Measurements from ENCODE around the gene METRN. TPM values are rescaled to one million over a fixed set of nuclear protein-coding genes. Genes with fewer than 3 reads are reported as not detected.

METRN gene
- total and polyA plus RNA-seq, 5 experiments from 2014 or later = 13.1 to 40.9 (median 22.1) TPM

DNA sequence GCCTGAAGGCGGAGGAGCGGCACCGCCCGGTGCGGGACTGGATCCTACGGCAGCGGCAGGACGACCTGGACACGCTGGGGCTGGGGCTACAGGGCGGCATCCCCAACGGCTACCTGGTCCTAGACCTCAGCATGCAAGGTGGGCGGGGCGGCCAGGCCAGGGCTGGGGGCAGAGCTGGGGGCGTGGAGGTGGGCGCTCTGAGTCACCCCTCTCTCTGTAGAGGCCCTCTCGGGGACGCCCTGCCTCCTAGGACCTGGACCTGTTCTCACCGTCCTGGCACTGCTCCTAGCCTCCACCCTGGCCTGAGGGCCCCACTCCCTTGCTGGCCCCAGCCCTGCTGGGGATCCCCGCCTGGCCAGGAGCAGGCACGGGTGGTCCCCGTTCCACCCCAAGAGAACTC is 53.5 kb downstream of the METRN start:
- ATAC-seq (no peak), DNase-seq (no peak)
- H3K4me1 Mint-ChIP-seq = no peaks in the 10 kb centered on the region
- no peak overlapping the region for H3K4me3 Mint-ChIP-seq
- POLR2A ChIA-PET = no interaction called here
- no peak overlapping the region for H3K27ac Mint-ChIP-seq
- H3K36me3 Mint-ChIP-seq = no peaks in the 10 kb centered on the region
- no peaks in the 10 kb centered on the region for H3K9me3 Mint-ChIP-seq
- H3K27me3 Mint-ChIP-seq = no peaks in the 10 kb centered on the region

Other genes starting within 250 kb of the METRN start
- 10 to 100 TPM; 63.1 to 63.2 TPM for gene CAPN15, start 187.4 kb upstream of the METRN start, total RNA-seq
- 1 to 10 TPM; 5.5 to 7.9 (median 6.0) TPM for gene CAPN15, start 187.4 kb upstream of the METRN start, polyA plus RNA-seq
- not detected for gene PRR35, start 154.7 kb upstream of the METRN start, total RNA-seq
- gene PRR35, start 154.7 kb upstream of the METRN start, polyA plus RNA-seq = not detected
- 1 to 10 TPM; 4.7 to 5.3 TPM for gene NHLRC4, start 148.1 kb upstream of the METRN start, total RNA-seq
- gene NHLRC4, start 148.1 kb upstream of the METRN start, polyA plus RNA-seq = 1 to 10 TPM; 1.5 to 3.3 (median 1.7) TPM
- 10 to 100 TPM; 55.8 to 59.0 TPM for gene PIGQ, start 145.2 kb upstream of the METRN start, total RNA-seq
- 10 to 100 TPM in 1 of 3 donors, 1 to 10 TPM in 2; 8.8 to 13.4 (median 9.3) TPM for gene PIGQ, start 145.2 kb upstream of the METRN start, polyA plus RNA-seq
- 10 to 100 TPM; 18.6 to 19.9 TPM for gene RAB40C, start 125.1 kb upstream of the METRN start, total RNA-seq
- gene RAB40C, start 125.1 kb upstream of the METRN start, polyA plus RNA-seq = 10 to 100 TPM in 1 of 3 donors, 1 to 10 TPM in 2; 5.8 to 14.6 (median 6.2) TPM
- under 1 TPM; 0.47 to 0.57 TPM for gene WFIKKN1, start 84.1 kb upstream of the METRN start, total RNA-seq
- gene WFIKKN1, start 84.1 kb upstream of the METRN start, polyA plus RNA-seq = under 1 TPM in 1 of 3 donors, not detected in 2; 0.07 TPM
- gene METTL26, start 78.8 kb upstream of the METRN start, total RNA-seq = 10 to 100 TPM; 69.2 to 72.6 TPM
- 10 to 100 TPM; 88.4 to 98.4 (median 89.8) TPM for gene METTL26, start 78.8 kb upstream of the METRN start, polyA plus RNA-seq
- 10 to 100 TPM; 31.9 to 32.2 TPM for gene MCRIP2, start 73.3 kb upstream of the METRN start, total RNA-seq
- gene MCRIP2, start 73.3 kb upstream of the METRN start, polyA plus RNA-seq = 10 to 100 TPM; 28.1 to 36.6 (median 35.5) TPM
- gene WDR90, start 65.8 kb upstream of the METRN start, total RNA-seq = 10 to 100 TPM; 17.8 to 19.2 TPM
- 1 to 10 TPM in 2 of 3 donors, under 1 TPM in 1; 0.27 to 2.5 (median 1.5) TPM for gene WDR90, start 65.8 kb upstream of the METRN start, polyA plus RNA-seq
- 100 to 1,000 TPM; 220 TPM for gene RHOT2, start 47.0 kb upstream of the METRN start, total RNA-seq
- 10 to 100 TPM; 25.1 to 44.8 (median 31.8) TPM for gene RHOT2, start 47.0 kb upstream of the METRN start, polyA plus RNA-seq
- 1 to 10 TPM; 1.3 to 1.4 TPM for gene RHBDL1, start 39.4 kb upstream of the METRN start, total RNA-seq
- not detected for gene RHBDL1, start 39.4 kb upstream of the METRN start, polyA plus RNA-seq
- 100 to 1,000 TPM in 1 of 2 experiments, 10 to 100 TPM in 1; 86.4 to 103 TPM for gene STUB1, start 34.7 kb upstream of the METRN start, total RNA-seq
- gene STUB1, start 34.7 kb upstream of the METRN start, polyA plus RNA-seq = 100 to 1,000 TPM; 133 to 142 (median 135) TPM
- 10 to 100 TPM; 40.8 to 41.2 TPM for gene JMJD8, start 30.8 kb upstream of the METRN start, total RNA-seq
- gene JMJD8, start 30.8 kb upstream of the METRN start, polyA plus RNA-seq = 10 to 100 TPM; 31.7 to 62.8 (median 46.0) TPM
- gene WDR24, start 24.7 kb upstream of the METRN start, total RNA-seq = 10 to 100 TPM; 16.1 to 18.4 TPM
- 10 to 100 TPM; 12.7 to 18.9 (median 14.7) TPM for gene WDR24, start 24.7 kb upstream of the METRN start, polyA plus RNA-seq
- 10 to 100 TPM; 28.4 to 29.3 TPM for gene FBXL16, start 9.3 kb upstream of the METRN start, total RNA-seq
- 10 to 100 TPM in 1 of 3 donors, 1 to 10 TPM in 2; 3.0 to 22.0 (median 9.5) TPM for gene FBXL16, start 9.3 kb upstream of the METRN start, polyA plus RNA-seq
- gene ANTKMT, start 6.0 kb downstream of the METRN start, total RNA-seq = 10 to 100 TPM; 44.3 to 48.2 TPM
- gene ANTKMT, start 6.0 kb downstream of the METRN start, polyA plus RNA-seq = 100 to 1,000 TPM in 2 of 3 donors, 10 to 100 TPM in 1; 93.5 to 128 (median 113) TPM
- 10 to 100 TPM; 12.0 to 15.1 TPM for gene CCDC78, start 11.3 kb downstream of the METRN start, total RNA-seq
- gene CCDC78, start 11.3 kb downstream of the METRN start, polyA plus RNA-seq = 1 to 10 TPM in 2 of 3 donors, not detected in 1; 1.1 to 1.4 TPM
- 10 to 100 TPM; 50.1 to 67.0 TPM for gene HAGHL, start 12.0 kb downstream of the METRN start, total RNA-seq
- gene HAGHL, start 12.0 kb downstream of the METRN start, polyA plus RNA-seq = 1 to 10 TPM; 5.0 to 6.2 (median 6.0) TPM
- gene CIAO3, start 25.9 kb downstream of the METRN start, total RNA-seq = 10 to 100 TPM; 56.0 to 56.4 TPM
- 10 to 100 TPM; 13.7 to 25.7 (median 16.9) TPM for gene CIAO3, start 25.9 kb downstream of the METRN start, polyA plus RNA-seq
- not detected for gene MSLN, start 45.6 kb downstream of the METRN start, total RNA-seq
- not detected for gene MSLN, start 45.6 kb downstream of the METRN start, polyA plus RNA-seq
- gene RPUSD1, start 73.3 kb downstream of the METRN start, total RNA-seq = 10 to 100 TPM; 27.7 to 29.1 TPM
- gene RPUSD1, start 73.3 kb downstream of the METRN start, polyA plus RNA-seq = 10 to 100 TPM; 19.7 to 32.2 (median 22.0) TPM
- 10 to 100 TPM; 47.8 to 54.3 TPM for gene CHTF18, start 73.5 kb downstream of the METRN start, total RNA-seq
- gene CHTF18, start 73.5 kb downstream of the METRN start, polyA plus RNA-seq = 1 to 10 TPM; 3.5 to 4.3 (median 4.0) TPM
- not detected for gene GNG13, start 85.6 kb downstream of the METRN start, total RNA-seq
- not detected for gene GNG13, start 85.6 kb downstream of the METRN start, polyA plus RNA-seq

All from naive thymus-derived CD8-positive, alpha-beta T cell (primary cell).